ENCODE results near the gene SLC12A8.

Gene SLC12A8

DNA sequence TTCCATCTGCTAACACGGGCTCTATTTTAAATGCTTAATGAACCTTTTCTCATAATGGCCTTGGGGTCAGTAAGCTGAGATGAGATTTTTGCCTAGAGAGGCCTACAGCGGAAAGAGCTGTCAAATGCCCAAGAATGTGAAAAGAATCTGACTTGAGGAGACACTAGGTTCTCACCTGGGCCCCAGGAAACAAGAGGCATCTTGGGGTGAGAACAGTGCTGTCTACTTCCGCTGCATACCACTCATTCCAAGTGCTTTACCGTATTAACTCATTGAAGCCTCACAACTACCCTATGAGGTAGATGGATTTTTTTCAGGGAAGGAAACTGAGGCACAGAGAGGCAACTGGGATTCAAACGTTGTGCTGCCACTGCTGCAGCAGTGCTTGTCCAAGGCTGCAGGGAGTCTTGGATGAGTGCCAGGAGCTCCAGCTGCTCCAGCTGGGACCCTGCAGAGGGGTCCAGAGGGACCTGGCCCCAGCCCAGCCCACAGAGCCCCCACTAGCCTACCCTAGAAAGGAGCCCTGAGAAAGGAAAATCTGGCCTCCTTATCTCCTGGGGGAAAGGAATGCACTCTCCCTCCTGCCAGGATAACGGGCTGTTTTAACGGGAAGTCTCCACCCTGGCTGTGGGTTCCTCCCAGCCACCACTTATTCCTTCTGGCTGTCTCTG, 68.4 kb downstream of the SLC12A8 start:
- no peak for TF ChIP-seq JUND (IDR thresholded peaks at IDR 0.05; ENCODE audit: low read depth)
- no peak for DNase-seq (ENCODE audit: low read depth in 1 of 2, low spot score in 1 of 2)
- in situ Hi-C loops (cut with HindIII; ENCODE audit: low pct_unique_long_range_greater_than_20kb, low sequenced_read_pairs) = no loop called here

DNA sequence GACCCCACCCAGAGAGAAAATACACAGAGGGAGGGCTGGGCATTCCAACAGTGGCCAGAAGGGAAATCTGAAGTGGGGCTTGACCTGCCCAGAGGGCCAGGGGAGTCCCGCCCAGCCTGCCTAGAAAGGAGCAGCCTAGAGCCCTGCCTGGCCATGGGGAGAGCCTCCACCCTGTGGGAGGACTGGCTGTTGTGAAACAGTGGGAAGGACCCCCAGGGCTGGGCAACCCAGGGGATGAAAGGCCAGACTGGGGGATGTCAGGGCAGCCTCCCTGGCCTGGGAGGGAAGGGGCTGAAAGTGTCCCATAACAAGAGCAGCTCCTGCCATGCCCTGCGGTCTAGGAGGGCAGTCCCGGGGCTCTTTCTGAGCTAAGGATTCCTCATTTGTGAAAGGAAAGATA, 69.0 kb downstream of the SLC12A8 start:
- TF ChIP-seq JUND (IDR thresholded peaks at IDR 0.05; ENCODE audit: low read depth) = no peak
- no peak for DNase-seq (ENCODE audit: low read depth in 1 of 2, low spot score in 1 of 2)
- in situ Hi-C loops (cut with HindIII; ENCODE audit: low pct_unique_long_range_greater_than_20kb, low sequenced_read_pairs) = no loop called here

DNA sequence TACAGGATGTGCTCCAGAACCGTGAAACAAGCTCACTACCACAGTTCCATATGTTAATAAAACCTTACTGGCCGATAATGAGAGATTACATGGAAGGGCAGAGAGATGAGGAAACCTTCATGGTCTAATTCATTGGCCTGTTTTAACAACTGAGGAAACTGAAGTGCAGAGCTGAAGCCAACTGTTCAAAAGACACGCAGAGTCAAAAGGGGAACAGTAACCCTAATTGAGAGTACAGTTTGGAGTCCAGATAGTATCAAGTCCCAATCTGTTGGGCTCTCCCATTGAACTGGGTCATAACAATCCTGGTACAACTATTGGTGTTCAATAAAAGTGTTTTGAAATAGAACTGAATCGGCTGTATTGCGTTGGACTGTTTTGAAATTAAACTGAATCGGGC, 69.6 kb downstream of the SLC12A8 start:
- in situ Hi-C loops (cut with HindIII; ENCODE audit: low pct_unique_long_range_greater_than_20kb, low sequenced_read_pairs) = no loop called here
- no peak for DNase-seq (ENCODE audit: low read depth in 1 of 2, low spot score in 1 of 2)
- no peak for TF ChIP-seq JUND (IDR thresholded peaks at IDR 0.05; ENCODE audit: low read depth)

DNA sequence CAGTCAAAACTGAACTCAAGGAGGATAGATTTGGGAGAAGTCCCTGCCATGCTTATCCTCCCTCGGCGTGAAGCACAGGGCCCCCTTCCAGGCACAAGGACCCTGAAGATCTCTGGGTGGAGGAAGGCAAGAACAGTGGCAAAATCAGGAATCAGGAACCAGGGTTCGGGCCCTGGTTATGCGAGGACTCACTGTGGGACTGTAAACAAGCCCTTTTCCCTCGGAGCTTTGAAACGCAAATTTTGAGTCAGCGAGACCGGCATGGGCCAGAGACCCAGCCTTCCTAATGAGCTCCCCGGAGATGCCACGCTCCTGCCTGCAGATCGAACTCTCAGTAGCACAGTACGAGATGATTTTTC, 70.1 kb downstream of the SLC12A8 start:
- in situ Hi-C loops (cut with HindIII; ENCODE audit: low pct_unique_long_range_greater_than_20kb, low sequenced_read_pairs) = no loop called here
- no peak for TF ChIP-seq JUND (IDR thresholded peaks at IDR 0.05; ENCODE audit: low read depth)
- no peak for DNase-seq (ENCODE audit: low read depth in 1 of 2, low spot score in 1 of 2)

DNA sequence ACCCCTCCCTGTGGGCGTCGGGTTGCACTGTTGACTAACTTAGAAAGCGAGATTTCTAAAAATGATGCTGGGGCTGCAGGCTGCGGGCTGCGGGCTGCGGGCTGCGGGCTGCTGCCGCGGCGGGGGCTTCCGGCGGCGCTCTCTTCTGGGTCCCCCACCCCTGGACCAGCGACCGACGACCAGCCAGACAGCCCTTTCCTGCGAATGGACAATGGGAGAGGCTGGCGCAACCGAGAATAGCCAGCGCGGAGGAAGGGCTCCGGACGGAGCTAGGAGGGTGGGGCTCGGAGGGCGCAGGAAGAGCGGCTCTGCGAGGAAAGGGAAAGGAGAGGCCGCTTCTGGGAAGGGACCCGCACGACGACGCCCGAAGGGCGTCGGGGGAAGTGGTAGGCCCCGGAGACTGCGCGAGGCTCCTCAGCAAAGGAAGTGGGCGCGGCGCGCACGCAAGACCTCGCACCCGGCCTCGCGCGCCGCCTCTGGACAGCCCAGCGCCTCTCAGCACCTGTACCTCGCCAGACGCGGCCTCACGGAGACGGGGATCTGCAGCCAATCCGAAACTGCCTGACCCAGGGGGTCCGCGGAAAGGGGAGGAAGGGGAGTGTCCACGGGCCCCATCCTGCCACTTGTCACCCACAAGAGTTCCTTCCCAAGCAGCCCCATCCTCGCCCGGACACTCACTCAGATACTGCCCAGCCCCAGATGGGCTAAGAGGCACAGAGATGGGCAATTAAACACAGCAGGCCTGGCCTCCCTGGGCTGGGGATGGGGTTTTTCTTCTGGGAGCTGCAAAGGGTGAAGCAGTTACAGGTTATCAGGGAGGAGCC, 70.7 kb downstream of the SLC12A8 start:
- no peak for DNase-seq (ENCODE audit: low read depth in 1 of 2, low spot score in 1 of 2)
- in situ Hi-C loops (cut with HindIII; ENCODE audit: low pct_unique_long_range_greater_than_20kb, low sequenced_read_pairs) = no loop called here

DNA sequence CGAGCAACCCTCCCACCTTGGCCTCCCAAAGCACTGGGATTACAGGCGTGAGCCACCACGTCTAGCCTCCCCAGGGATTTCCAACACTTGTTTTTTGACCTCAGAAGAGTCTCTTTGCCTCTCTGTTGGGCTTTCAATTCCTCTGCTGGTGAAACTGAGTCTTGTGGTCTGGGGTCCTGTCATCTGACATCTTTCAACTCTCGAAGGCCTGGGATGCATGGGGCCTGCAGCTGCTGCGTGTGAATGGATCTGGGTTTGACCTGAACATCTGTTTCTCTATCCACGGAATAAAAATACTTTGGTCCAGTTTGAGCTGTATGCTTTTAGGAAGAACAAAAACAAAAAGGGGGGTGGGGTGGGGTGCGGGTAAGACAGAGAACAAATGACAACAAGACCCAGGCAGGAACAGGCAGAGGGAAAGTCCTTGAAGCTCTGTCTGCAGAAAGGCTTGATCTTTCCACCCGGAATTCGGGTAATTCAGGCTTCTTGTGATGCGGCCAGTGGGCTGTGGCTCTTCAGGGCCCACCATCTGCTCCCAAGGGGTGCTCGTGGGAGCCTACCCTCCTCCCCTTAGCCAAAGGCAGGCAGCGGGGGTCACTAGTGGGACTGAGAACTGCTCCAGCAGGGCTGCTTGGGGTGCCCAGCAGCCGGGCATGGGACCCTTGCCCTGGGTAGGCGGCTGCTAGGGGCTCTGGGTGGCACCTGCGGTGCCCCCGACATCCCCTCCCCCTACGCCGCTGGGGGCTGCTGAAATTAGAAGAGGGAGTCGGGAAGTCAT, 71.5 kb downstream of the SLC12A8 start:
- in situ Hi-C loops (cut with HindIII; ENCODE audit: low pct_unique_long_range_greater_than_20kb, low sequenced_read_pairs) = no loop called here
- TF ChIP-seq JUND (IDR thresholded peaks at IDR 0.05; ENCODE audit: low read depth) = no peak
- no peak for DNase-seq (ENCODE audit: low read depth in 1 of 2, low spot score in 1 of 2)

More for the DNA sequence above, 70.7 kb downstream of the SLC12A8 start:
- no peak for TF ChIP-seq JUND (IDR thresholded peaks at IDR 0.05; ENCODE audit: low read depth)

DNA sequence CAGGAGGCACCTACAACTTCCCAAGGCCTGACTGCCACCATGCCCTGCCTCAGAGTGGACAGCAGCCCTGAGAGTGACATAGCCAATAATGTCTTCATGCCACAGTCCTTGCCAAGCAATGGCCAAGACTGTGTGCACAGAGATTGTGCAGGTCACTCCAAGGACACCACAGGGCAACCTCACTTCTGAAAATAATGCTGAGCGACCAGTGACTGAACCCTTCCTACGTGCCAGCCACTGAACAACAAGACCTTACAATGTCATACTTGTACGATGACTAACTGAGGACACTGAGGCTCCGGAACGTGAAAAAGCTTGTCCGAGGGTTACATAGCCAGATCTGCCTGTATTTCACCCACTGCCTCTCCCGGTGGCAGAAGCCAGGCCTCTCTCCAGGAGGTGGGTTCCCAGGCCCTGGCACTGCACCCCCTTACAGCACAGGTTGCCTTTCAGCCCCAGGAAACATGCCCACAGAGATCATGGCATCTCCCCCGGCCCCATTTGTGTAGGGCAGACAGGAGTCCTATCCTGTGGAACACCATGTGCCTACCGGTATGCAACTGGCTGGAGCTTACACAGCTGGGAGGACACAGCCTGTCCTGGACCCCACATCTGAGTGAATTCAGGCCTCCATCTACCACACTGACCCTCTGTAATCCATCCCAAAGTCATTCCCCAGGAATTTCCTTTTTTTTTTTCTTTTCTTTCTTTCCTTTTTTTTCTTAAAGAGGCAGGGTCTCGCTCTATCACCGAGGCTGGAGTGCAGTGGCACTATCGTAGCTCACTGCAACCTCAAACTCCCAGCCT, 72.3 kb downstream of the SLC12A8 start:
- no peak for DNase-seq (ENCODE audit: low read depth in 1 of 2, low spot score in 1 of 2)
- in situ Hi-C loops (cut with HindIII; ENCODE audit: low pct_unique_long_range_greater_than_20kb, low sequenced_read_pairs) = no loop called here
- TF ChIP-seq JUND (IDR thresholded peaks at IDR 0.05; ENCODE audit: low read depth) = no peak

DNA sequence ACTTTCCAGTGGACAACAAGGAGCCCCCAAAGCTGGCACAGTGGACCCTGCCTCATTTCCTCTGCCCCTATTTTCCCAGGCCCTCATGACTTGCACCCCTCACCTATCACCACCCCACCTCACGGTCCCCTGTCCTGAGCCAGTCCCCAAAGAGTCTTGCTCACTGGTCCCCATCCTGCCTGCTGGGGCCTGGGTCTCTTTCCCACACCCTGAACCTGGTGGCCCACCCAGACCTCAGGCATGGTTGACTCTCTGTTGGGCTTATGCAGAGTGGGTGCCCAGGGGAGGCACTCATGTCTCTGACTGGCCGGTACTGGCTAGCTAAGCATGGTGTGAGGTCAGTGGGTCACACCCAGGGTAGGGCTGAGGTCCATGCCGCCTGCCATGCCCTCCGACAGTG, 73.2 kb downstream of the SLC12A8 start:
- in situ Hi-C loops (cut with HindIII; ENCODE audit: low pct_unique_long_range_greater_than_20kb, low sequenced_read_pairs) = no loop called here
- TF ChIP-seq JUND (IDR thresholded peaks at IDR 0.05; ENCODE audit: low read depth) = no peak

DNA sequence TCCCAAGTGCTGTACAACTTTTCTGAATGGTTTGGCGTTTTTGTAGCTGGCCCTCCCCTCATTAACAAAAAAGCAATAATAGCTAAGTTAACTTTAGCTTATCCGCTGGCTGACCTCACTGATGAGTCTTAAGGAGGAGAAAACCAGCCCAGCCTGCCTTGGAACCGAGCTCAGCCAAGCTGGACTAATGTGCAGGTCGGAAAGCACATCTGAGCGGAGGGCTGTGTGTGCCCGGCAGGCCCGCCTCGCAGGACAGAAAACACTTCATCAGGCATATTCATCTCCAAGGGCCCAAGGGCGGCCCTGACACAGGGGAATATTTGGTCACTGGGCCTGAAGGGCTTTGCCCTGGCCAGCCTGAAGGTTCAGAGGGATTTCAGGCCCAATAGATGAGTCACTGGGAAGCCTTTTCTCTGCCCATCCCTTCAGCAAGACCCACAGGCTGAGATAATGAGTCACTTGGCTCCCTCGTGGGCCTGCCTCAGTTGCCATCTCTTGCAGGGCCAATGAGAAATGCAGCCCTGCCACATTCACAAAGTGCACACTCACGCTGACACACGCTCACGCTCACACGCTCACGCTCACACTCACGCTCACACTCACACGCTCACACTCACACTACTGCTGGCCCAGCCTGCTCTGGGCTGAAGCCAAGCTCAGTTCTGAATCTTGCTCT, 75.1 kb downstream of the SLC12A8 start:
- peak in 1 of 2 experiments; percentile 17 for DNase-seq (ENCODE audit: low read depth in 1 of 2, low spot score in 1 of 2)
- in situ Hi-C loops (cut with HindIII; ENCODE audit: low pct_unique_long_range_greater_than_20kb, low sequenced_read_pairs) = no loop called here
- TF ChIP-seq JUND (IDR thresholded peaks at IDR 0.05; ENCODE audit: low read depth) = no peak

More for the DNA sequence above, 73.2 kb downstream of the SLC12A8 start:
- no peak for DNase-seq (ENCODE audit: low read depth in 1 of 2, low spot score in 1 of 2)

DNA sequence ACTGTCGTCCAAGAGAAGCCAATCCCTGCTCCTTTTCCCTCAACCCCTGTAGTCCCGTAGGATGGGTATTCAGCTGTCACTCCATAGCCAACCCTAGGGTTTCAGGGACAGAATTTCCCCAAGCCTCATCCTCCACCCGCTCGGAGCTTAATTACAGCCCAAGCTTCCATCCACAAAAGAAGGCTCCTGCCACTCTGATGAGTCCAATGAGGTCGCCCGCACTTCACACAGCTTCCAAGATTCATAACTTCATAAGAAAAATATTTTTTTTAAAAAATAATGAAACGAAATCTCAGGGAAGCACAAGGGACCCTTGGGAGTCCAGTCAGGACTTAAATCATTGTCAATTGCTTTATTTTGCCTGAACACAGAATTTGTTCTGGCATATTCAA, 75.6 kb downstream of the SLC12A8 start:
- DNase-seq (ENCODE audit: low read depth in 1 of 2, low spot score in 1 of 2) = no peak
- no peak for TF ChIP-seq JUND (IDR thresholded peaks at IDR 0.05; ENCODE audit: low read depth)
- in situ Hi-C loops (cut with HindIII; ENCODE audit: low pct_unique_long_range_greater_than_20kb, low sequenced_read_pairs) = no loop called here

DNA sequence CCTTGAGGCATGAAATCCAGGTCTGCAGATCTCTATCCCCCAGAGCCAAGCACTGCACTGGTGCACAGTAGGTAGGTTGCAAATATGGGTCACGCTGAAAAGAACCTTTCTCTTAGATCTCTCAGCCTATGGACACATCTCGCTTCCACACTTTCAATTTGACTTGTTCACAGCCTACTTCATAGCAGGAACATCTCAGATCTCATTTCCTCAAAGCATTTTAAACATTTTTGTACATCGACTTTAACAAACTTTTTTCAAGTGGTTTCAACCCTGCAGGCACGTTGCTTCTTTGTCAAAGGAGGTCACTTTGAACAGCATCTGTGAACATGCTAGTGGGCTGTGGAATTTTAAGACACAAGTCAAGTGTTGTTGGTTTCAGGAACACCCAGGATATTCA, 76.0 kb downstream of the SLC12A8 start:
- TF ChIP-seq JUND (IDR thresholded peaks at IDR 0.05; ENCODE audit: low read depth) = no peak
- DNase-seq (ENCODE audit: low read depth in 1 of 2, low spot score in 1 of 2) = no peak
- in situ Hi-C loops (cut with HindIII; ENCODE audit: low pct_unique_long_range_greater_than_20kb, low sequenced_read_pairs) = no loop called here

DNA sequence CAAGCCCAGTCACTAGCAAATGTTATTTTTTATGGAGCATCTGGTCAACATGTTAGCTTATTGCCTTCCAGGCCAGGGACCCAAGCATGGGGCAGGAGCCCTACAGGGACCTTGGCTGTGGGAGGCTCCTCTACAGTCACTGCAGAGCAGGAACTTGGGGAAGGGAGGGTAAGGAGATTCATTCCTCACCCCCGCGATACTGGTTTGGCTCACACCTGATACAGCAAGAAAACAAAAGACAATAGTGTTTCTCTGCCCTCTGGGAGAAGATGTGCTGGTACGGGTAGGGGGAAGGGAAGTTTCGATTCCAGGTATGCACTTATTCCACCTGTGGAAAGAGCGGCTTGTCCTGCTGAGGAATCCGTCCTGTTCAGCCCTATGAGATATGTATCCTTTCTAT, 77.6 kb downstream of the SLC12A8 start:
- TF ChIP-seq JUND (IDR thresholded peaks at IDR 0.05; ENCODE audit: low read depth) = no peak
- in situ Hi-C loops (cut with HindIII; ENCODE audit: low pct_unique_long_range_greater_than_20kb, low sequenced_read_pairs) = no loop called here
- DNase-seq (ENCODE audit: low read depth in 1 of 2, low spot score in 1 of 2) = no peak

Measured in T47D (cell line).